Loucy (cell line): Measurements from ENCODE around the gene ALDH4A1.

Experiments used
- EZH2phosphoT487 ChIP-seq: fragments of 200-600 bp; IDR thresholded peaks from 2 replicates; pipeline ENCODE4 v1.6.1; 2018; ENCODE audit warnings: antibody characterized with exemption, mild to moderate bottlenecking, moderate library complexity, borderline replicate concordance
- TF ChIP-seq, protein P1 (sequence below): fragments of 200-600 bp; sonication (generic); conservative IDR thresholded peaks from 2 replicates; pipeline ENCODE4 v1.5.1; 2014; ENCODE audit warnings: mild to moderate bottlenecking, antibody characterized with exemption, low read length

DNA sequence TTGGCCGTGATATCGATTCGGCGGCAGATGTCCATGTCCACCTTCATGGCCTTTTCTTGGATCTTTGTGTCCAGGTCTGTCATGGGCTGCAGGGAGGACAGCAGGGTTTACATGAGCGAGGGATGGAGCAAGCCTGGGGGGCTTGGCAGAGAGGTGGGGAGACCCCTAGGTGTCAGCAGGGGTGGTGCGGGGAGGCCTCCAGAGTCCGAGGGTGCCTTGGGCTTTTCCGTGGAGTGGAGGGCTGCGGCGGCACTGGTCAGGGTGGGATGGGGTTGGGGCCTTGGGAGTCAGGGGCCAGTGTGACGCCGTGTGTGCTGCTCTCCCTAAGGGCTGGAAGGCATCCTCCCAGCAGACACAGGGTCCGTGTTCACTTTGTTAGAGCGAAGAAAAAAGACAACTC lies 16.1 kb upstream of the ALDH4A1 start:
- TF ChIP-seq, protein P1, sequence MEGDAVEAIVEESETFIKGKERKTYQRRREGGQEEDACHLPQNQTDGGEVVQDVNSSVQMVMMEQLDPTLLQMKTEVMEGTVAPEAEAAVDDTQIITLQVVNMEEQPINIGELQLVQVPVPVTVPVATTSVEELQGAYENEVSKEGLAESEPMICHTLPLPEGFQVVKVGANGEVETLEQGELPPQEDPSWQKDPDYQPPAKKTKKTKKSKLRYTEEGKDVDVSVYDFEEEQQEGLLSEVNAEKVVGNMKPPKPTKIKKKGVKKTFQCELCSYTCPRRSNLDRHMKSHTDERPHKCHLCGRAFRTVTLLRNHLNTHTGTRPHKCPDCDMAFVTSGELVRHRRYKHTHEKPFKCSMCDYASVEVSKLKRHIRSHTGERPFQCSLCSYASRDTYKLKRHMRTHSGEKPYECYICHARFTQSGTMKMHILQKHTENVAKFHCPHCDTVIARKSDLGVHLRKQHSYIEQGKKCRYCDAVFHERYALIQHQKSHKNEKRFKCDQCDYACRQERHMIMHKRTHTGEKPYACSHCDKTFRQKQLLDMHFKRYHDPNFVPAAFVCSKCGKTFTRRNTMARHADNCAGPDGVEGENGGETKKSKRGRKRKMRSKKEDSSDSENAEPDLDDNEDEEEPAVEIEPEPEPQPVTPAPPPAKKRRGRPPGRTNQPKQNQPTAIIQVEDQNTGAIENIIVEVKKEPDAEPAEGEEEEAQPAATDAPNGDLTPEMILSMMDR: no peak
- TF ChIP-seq EZH2phosphoT487: no peak
